GM12878 (cell line): Measurements from ENCODE around the gene CAMTA1. TPM values are rescaled to one million over a fixed set of nuclear protein-coding genes. Genes with fewer than 3 reads are reported as not detected.

ENCODE experiments used
- ATAC-seq: fragments of 200-7000 bp; cut with Tn5 transposase; 3 replicates; pipeline ENCODE4 v1.9.1; 2020; ENCODE audit warnings: mild to moderate bottlenecking, moderate library complexity
- BruUV-seq: library from RNA; stranded (reverse); fragments of 400-500 nt; replicated peaks from 2 replicates; lab custom pipeline; 2021; lab: Mats Ljungman, UMichigan
- CTCF ChIA-PET: fragments of 300-600 bp; sonication (Branson Sonifier 250); formaldehyde crosslinking; extraction: SDS; loops from one replicate; lab custom pipeline; 2021; ENCODE audit warnings: inconsistent platforms; lab: Yijun Ruan, JAX
- POLR2A ChIA-PET: fragments of 350-600 bp; formaldehyde crosslinking; extraction: SDS; loops from one replicate; lab custom pipeline; 2021; ENCODE audit warnings: inconsistent platforms; lab: Charles Lee
- RAD21 ChIA-PET: fragments of 300-600 bp; sonication (Branson Sonifier 250); formaldehyde crosslinking; loops from one replicate; lab custom pipeline; 2023; ENCODE audit warnings: antibody characterized with exemption; ENCODE audit not compliant: unreplicated experiment; lab: Charles Lee
- SMC1A ChIA-PET: fragments of 300-600 bp; sonication (Branson Sonifier 250); formaldehyde crosslinking; loops from one replicate; lab custom pipeline; 2023; ENCODE audit not compliant: unreplicated experiment, uncharacterized antibody; lab: Charles Lee
- DNase-seq: peaks from one replicate; pipeline ENCODE4 v3.0.0-alpha.2; 2011; ENCODE audit warnings: low read depth, low spot score
- FAIRE-seq: peaks from 3 replicates; lab custom pipeline; 2011; peaks lifted over from hg19 to GRCh38; lab: Jason Lieb, UNC
- H2AFZ ChIP-seq: 2 replicates; pipeline ENCODE4 v1.6.0; 2011; ENCODE audit warnings: low read depth, low read length, control low read depth; ENCODE audit not compliant: control insufficient read depth
- H3K27ac ChIP-seq: 2 replicates; pipeline ENCODE4 v1.5.1; 2011; ENCODE audit warnings: control low read depth; ENCODE audit not compliant: control insufficient read depth, insufficient read depth
- H3K27me3 ChIP-seq, 2 experiments: replicated peaks in 1 of 2; 2 replicates each; pipeline versions ENCODE4 v1.6.0 to v1.6.1; 2011; ENCODE audit warnings: low read length in 1 of 2; ENCODE audit not compliant: control insufficient read depth in 2 of 2, insufficient read depth in 2 of 2
- H3K36me3 ChIP-seq, 2 experiments: 2 replicates each; pipeline ENCODE4 v1.5.1; 2011; ENCODE audit warnings: low read length in 1 of 2; ENCODE audit not compliant: control insufficient read depth in 2 of 2, insufficient read depth in 2 of 2
- H3K4me1 ChIP-seq: 2 replicates; pipeline ENCODE4 v1.6.1; 2011; ENCODE audit warnings: mild to moderate bottlenecking, low read length, moderate library complexity, mixed read lengths; ENCODE audit not compliant: control insufficient read depth, insufficient read depth
- H3K4me2 ChIP-seq: 2 replicates; pipeline ENCODE4 v1.6.0; 2011; ENCODE audit warnings: control low read depth; ENCODE audit not compliant: control insufficient read depth, insufficient read depth
- H3K4me3 ChIP-seq: fragments of 200-600 bp; sonication (generic); 2 replicates; pipeline ENCODE4 v1.5.1; 2016
- H3K79me2 ChIP-seq: 2 replicates; pipeline ENCODE4 v1.6.0; 2011; ENCODE audit warnings: low read length; ENCODE audit not compliant: control insufficient read depth, insufficient read depth
- H3K9ac ChIP-seq: 2 replicates; pipeline ENCODE4 v1.8.0; 2011; ENCODE audit warnings: low read length, control low read depth, mixed read lengths; ENCODE audit not compliant: control insufficient read depth, insufficient read depth
- H3K9me3 ChIP-seq: replicated peaks from 3 replicates; pipeline ENCODE4 v1.5.1; 2011; ENCODE audit warnings: mild to moderate bottlenecking, low read length; ENCODE audit not compliant: control insufficient read depth, insufficient read depth
- H4K20me1 ChIP-seq: 2 replicates; pipeline ENCODE4 v1.6.0; 2011; ENCODE audit not compliant: control insufficient read depth, insufficient read depth
- BCL3 ChIP-seq: IDR thresholded peaks from 2 replicates; pipeline ENCODE4 v1.6.1; 2011; ENCODE audit warnings: borderline replicate concordance, low read depth, mild to moderate bottlenecking, moderate library complexity, low read length; ENCODE audit not compliant: insufficient read depth, poor library complexity, severe bottlenecking
- CHD1 ChIP-seq: IDR thresholded peaks from 2 replicates; pipeline ENCODE4 v1.6.1; 2012; ENCODE audit warnings: low read depth, low read length, improper control_type of control experiment
- CREM ChIP-seq: IDR thresholded peaks from 2 replicates; pipeline ENCODE4 v1.6.1; 2014; ENCODE audit warnings: antibody characterized with exemption, low read depth
- E2F8 ChIP-seq: fragments of 450-650 bp; IDR thresholded peaks from 2 replicates; pipeline ENCODE4 v1.6.1; 2018; ENCODE audit warnings: mild to moderate bottlenecking, low read depth, moderate library complexity; ENCODE audit not compliant: partially characterized antibody
- NRF1 ChIP-seq: conservative IDR thresholded peaks from 2 replicates; pipeline ENCODE4 v1.6.1; 2011; ENCODE audit warnings: mild to moderate bottlenecking, low read depth, low read length, improper control_type of control experiment
- PBX3 ChIP-seq: IDR thresholded peaks from 2 replicates; pipeline ENCODE4 v1.6.1; 2011; ENCODE audit warnings: mild to moderate bottlenecking, low read depth, low read length, moderate library complexity; ENCODE audit not compliant: insufficient replicate concordance
- SIN3A ChIP-seq: IDR thresholded peaks from 2 replicates; pipeline ENCODE4 v1.6.1; 2012; ENCODE audit warnings: low read depth, low read length, improper control_type of control experiment
- ZNF592 ChIP-seq: fragments of 450-650 bp; IDR thresholded peaks from 2 replicates; pipeline ENCODE4 v1.6.1; 2017; ENCODE audit warnings: mild to moderate bottlenecking, moderate library complexity
- WGBS: methylation state at CpG from one replicate; pipeline ENCODE4 v1.1.6; 2016; ENCODE audit warnings: low lambda C conversion rate; ENCODE audit not compliant: insufficient replicate concordance, insufficient coverage; ENCODE audit errors: missing lambda C conversion rate; 5-methylcytosine and 5-hydroxymethylcytosine counted together
- in situ Hi-C: fragments of 300-500 bp; cut with MboI; formaldehyde crosslinking; loops from 9 replicates; pipeline ENCODE4 v1.14.3; 2018; ENCODE audit warnings: mixed read lengths
- intact Hi-C: fragments of 100-400 bp; cut with micrococcal nuclease; formaldehyde crosslinking; loops from one replicate; pipeline ENCODE4 v1.14.2; 2022; ENCODE audit not compliant: unreplicated experiment
- polyA plus RNA-seq, 11 experiments: library from polyadenylated mRNA; depleted of rRNA in 4 of 11; unstranded in 6 of 11; stranded (reverse) in 5 of 11; fragments of >200 nt; fragmentation: Nextera tagmentation in 4 of 11; fragmentation: Illumina TruSeq in 1 of 11; extraction: Ambion mirVana in 4 of 11; extraction: Trizol in 1 of 11; gene quantifications; 1 replicate in 1 of 11; 2 replicates in 10 of 11; pipeline versions ENCODE4 v1.2.1 to v1.2.3, GENCODE V29; 2011 to 2016; ENCODE audit warnings: inconsistent platforms in 2 of 11, missing spikeins in 2 of 11, low read depth in 1 of 11
- total RNA-seq, 4 experiments: library from RNA; depleted of rRNA in 3 of 4; stranded (reverse); fragments of >200 nt in 3 of 4; fragmentation: Illumina TruSeq in 1 of 4; extraction: Trizol in 1 of 4; gene quantifications; 2 replicates each; pipeline versions ENCODE4 v1.2.1 to v1.2.3, GENCODE V29; 2013 to 2021

CAMTA1 gene
- total and polyA plus RNA-seq, 10 of the 15 experiments (the other 5 are each of a cell fraction or from before 2014, with no cell fraction given) = 37.7 to 148 (median 76.4) TPM

- TF ChIP-seq ZNF592 (no peak), SIN3A (no peak)
- TF ChIP-seq, all 136 proteins: peak for 0
Observed at GRCh38 chr1:7177021-7177420, 391.8 kb downstream of the CAMTA1 start (continued).

GRCh38 chr1:7177438-7178146, 392.3 kb downstream of the CAMTA1 start:
- RAD21 ChIA-PET = no interaction called here
- intact Hi-C loops (no loop called here), in situ Hi-C loops (no loop called here)
- Histone ChIP-seq H3K4me1 (no peaks in the 10 kb centered on the region), H4K20me1 (no peaks in the 10 kb centered on the region), H3K4me3 (no peak overlapping the region), H3K9ac (no peak overlapping the region), H3K27me3 (no peaks in the 10 kb centered on the region), H3K36me3 (no peaks in the 10 kb centered on the region), H3K79me2 (no peaks in the 10 kb centered on the region), H3K4me2 (no peak overlapping the region), H2AFZ (no peak overlapping the region)
- CTCF ChIA-PET = no interaction called here
- SMC1A ChIA-PET = no interaction called here
- BruUV-seq = no TSS peak
- ATAC-seq (no peak), FAIRE-seq (no peak), DNase-seq (no peak)
- WGBS = 77% methylated on average over 9 of the region's 9 CpGs
- TF ChIP-seq CHD1 (no peak), E2F8 (no peak), CREM (no peak), BCL3 (no peak), PBX3 (no peak), NRF1 (no peak)
- TF ChIP-seq, all 136 proteins: peak for 0
- Histone ChIP-seq H3K9me3 (no peaks in the 10 kb centered on the region; the same call in 2 of the 3 replicates), H3K27ac (no peak overlapping the region)
- POLR2A ChIA-PET = no interaction called here
